AG04450 (cell line): Measurements from ENCODE around the gene ARHGAP44. TPM values are rescaled to one million over a fixed set of nuclear protein-coding genes. Genes with fewer than 3 reads are reported as not detected.

Source experiments
- CTCF ChIA-PET: fragments of 300-600, 350-600 bp; formaldehyde crosslinking; extraction: SDS; loops from one replicate; lab custom pipeline; 2022; ENCODE audit warnings: antibody characterized with exemption, inconsistent platforms; lab: Charles Lee
- POLR2A ChIA-PET: fragments of 350-600 bp; formaldehyde crosslinking; extraction: SDS; loops from one replicate; lab custom pipeline; 2021; ENCODE audit warnings: antibody characterized with exemption, inconsistent platforms; lab: Yijun Ruan, JAX
- DNase-seq: peaks from one replicate; pipeline ENCODE4 v3.0.0-alpha.2; 2011; ENCODE audit warnings: low read depth, low spot score
- H3K27ac ChIP-seq: one replicate; pipeline ENCODE4 v1.5.1; 2012; ENCODE audit warnings: low read depth, low read length, control low read depth
- H3K27me3 ChIP-seq: one replicate; pipeline ENCODE4 v1.6.0; 2012; ENCODE audit warnings: low read length; ENCODE audit not compliant: control insufficient read depth, insufficient read depth
- H3K4me3 ChIP-seq: 2 replicates; pipeline ENCODE4 v1.5.1; 2011; ENCODE audit warnings: mild to moderate bottlenecking, low read depth, low read length, control low read depth
- H3K9me3 ChIP-seq: 2 replicates; pipeline ENCODE4 v1.5.1; 2012; ENCODE audit warnings: low read length; ENCODE audit not compliant: control insufficient read depth, insufficient read depth
- CTCF ChIP-seq: IDR thresholded peaks from 2 replicates; pipeline ENCODE4 v1.5.1; 2011; ENCODE audit warnings: low read depth, low read length, control low read depth, inconsistent platforms
- polyA plus RNA-seq: library from polyadenylated mRNA; depleted of rRNA; stranded (reverse); fragments of >200 nt; gene quantifications from 2 replicates; pipeline ENCODE4 v1.2.3, GENCODE V29; 2011

The ARHGAP44 gene
- polyA plus RNA-seq, 1 experiment: 1.3 TPM

DNA sequence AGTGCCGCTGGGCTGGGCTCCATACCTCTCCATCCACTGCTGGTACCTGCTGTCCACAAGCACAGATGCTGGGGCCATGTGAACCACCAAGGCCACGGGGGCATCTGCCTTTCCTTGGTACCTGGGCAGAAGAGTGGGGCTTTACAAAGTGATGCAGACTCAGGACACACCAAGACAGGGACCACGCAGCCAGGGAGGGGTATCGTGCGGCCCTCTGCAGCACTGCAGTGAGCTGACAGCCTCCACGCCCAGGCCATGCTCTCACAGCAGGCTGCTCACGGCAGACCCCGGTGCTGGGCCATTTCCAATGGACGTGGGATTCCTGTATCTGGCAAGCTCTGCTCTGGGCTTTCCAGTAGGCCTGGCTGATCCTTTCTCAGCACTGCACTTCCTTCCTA lies 214.2 kb downstream of the ARHGAP44 start:
- no peak overlapping the region for H3K27ac ChIP-seq
- ChIA-PET POLR2A (no interaction called here), CTCF (interaction anchor here (0.8 to 4.2 kb wide), 17 partner anchors 10 to 950 kb away, joined by 3 to 43 read pairs (median 5); partner anchors contain the start of genes ELAC2 and MYOCD)
- no peak for DNase-seq
- no peak overlapping the region for H3K4me3 ChIP-seq
- no peak for TF ChIP-seq CTCF
- no peaks in the 10 kb centered on the region for H3K9me3 ChIP-seq
- no peaks in the 10 kb centered on the region for H3K27me3 ChIP-seq

DNA sequence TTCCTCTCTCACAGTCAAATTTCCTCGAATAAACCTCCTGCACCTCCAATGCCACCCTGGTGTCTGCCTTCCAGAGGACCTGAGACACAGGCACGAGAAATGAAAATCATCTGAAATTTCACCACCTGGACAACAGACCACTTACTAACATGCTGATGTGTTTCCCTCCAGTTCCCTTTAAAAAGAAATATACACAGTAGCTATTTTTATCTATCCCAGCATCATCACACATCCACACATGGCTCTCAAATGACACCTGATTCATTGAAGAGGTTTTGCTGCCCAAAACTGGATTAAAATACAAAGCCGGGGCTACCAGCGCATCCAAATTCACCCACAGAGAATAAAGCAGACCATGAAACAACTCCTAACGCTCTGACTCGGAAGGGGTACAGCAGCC lies 214.6 kb downstream of the ARHGAP44 start:
- H3K27me3 ChIP-seq: no peaks in the 10 kb centered on the region
- no peak for DNase-seq
- no peaks in the 10 kb centered on the region for H3K9me3 ChIP-seq
- no peak overlapping the region for H3K4me3 ChIP-seq
- POLR2A ChIA-PET: no interaction called here
- no peak overlapping the region for H3K27ac ChIP-seq
- CTCF ChIA-PET: interaction anchor here (0.6 to 4.2 kb wide), 11 partner anchors 9 to 870 kb away, joined by 3 to 43 read pairs (median 9); partner anchors contain the start of gene ELAC2
- no peak for TF ChIP-seq CTCF

GRCh38 chr17:13004336-13004735 lies 215.0 kb downstream of the ARHGAP44 start:
- no peaks in the 10 kb centered on the region for H3K27me3 ChIP-seq
- no peak overlapping the region for H3K4me3 ChIP-seq
- CTCF ChIA-PET: interaction anchor here (0.6 to 4.2 kb wide), 13 partner anchors 9 to 1023 kb away, joined by 3 to 43 read pairs (median 3); partner anchors contain the start of gene ELAC2
- DNase-seq: no peak
- H3K9me3 ChIP-seq: no peaks in the 10 kb centered on the region
- POLR2A ChIA-PET: interaction anchor here (1.1 kb wide), 1 partner anchor 14 kb away, joined by 3 read pairs; the partner anchor contains the start of gene ELAC2
- no peak for TF ChIP-seq CTCF
- no peak overlapping the region for H3K27ac ChIP-seq

DNA sequence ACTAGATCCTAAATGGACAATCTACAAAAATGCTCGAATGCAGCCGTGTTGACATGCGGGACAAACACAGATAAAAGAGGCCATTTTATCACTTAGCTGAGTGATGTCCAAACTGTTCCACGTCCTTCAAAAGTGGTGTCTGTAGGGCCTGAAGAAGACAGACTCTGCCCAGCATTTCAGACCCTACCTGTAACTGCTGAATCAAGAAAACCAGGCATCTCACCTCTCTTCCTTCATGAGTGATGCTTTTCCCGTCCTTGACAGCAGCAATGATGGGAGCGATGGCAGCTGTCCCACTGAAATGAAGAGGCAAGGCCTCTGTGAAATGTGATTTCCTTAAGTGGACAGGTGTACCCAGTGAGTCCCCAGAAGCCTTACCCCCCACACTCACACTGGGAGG lies 216.2 kb downstream of the ARHGAP44 start:
- CTCF ChIA-PET: interaction anchor here (1.0 to 3.6 kb wide), 3 partner anchors 263 to 824 kb away, joined by 3 to 18 read pairs (median 9); no protein-coding TSS in a partner anchor
- no peaks in the 10 kb centered on the region for H3K9me3 ChIP-seq
- TF ChIP-seq CTCF: no peak
- no peak overlapping the region for H3K4me3 ChIP-seq
- DNase-seq: no peak
- POLR2A ChIA-PET: interaction anchor here (1.1 kb wide), 1 partner anchor 13 kb away, joined by 3 read pairs; the partner anchor contains the start of gene ELAC2
- H3K27ac ChIP-seq: no peak overlapping the region
- no peaks in the 10 kb centered on the region for H3K27me3 ChIP-seq

- ChIA-PET POLR2A (no interaction called here), CTCF (interaction anchor here (1.2 to 2.3 kb wide), 2 partner anchors 21 to 266 kb away, joined by 3 to 6 read pairs; no protein-coding TSS in a partner anchor)
- no peak for TF ChIP-seq CTCF
- Histone ChIP-seq H3K27ac (no peak overlapping the region), H3K9me3 (no peaks in the 10 kb centered on the region), H3K27me3 (no peaks in the 10 kb centered on the region), H3K4me3 (no peak overlapping the region)
- no peak for DNase-seq
Measured at GRCh38 chr17:13008461-13008860, 219.2 kb downstream of the ARHGAP44 start.
